ELR (cell line): ENCODE measurements around the gene KDM2B.
"Not testable (repeated sequence)": the region's sequence is repeated elsewhere in the genome, so short reads cannot be mapped to it uniquely, and the experiment has no call there.

ENCODE experiments used
- DNase-seq: peaks from one replicate; pipeline ENCODE4 v3.0.0-alpha.2; 2015; ENCODE audit warnings: low read depth

KDM2B gene

GRCh38 chr12:121384891-121385290 is 195.9 kb downstream of the KDM2B start:
- DNase-seq: not testable (repeated sequence)

GRCh38 chr12:121383601-121384021 is 197.2 kb downstream of the KDM2B start:
- DNase-seq: no peak

GRCh38 chr12:121379945-121380344 is 200.9 kb downstream of the KDM2B start:
- no peak for DNase-seq
